HepG2 (cell line): Measurements from ENCODE around the gene ALDH2. TPM values are rescaled to one million over a fixed set of nuclear protein-coding genes. Genes with fewer than 3 reads are reported as not detected.

Experiments
- CBX5 ChIP-seq: sonication (generic); formaldehyde crosslinking; IDR thresholded peaks from 2 replicates; pipeline ENCODE4 v1.4.0; 2020; ENCODE audit warnings: missing genetic modification reagents, borderline replicate concordance
- EEA1 ChIP-seq: sonication (generic); formaldehyde crosslinking; IDR thresholded peaks from 2 replicates; pipeline ENCODE4 v1.5.1; 2020; ENCODE audit warnings: mild to moderate bottlenecking, missing genetic modification reagents, borderline replicate concordance
- FOXC1 ChIP-seq: sonication (generic); formaldehyde crosslinking; IDR thresholded peaks from 2 replicates; pipeline ENCODE4 v1.8.0; 2022; ENCODE audit warnings: mild to moderate bottlenecking, missing genetic modification reagents, borderline replicate concordance
- HDAC2 ChIP-seq: sonication (generic); formaldehyde crosslinking; IDR thresholded peaks from 2 replicates; pipeline ENCODE4 v1.4.0; 2020; ENCODE audit warnings: missing genetic modification reagents
- KDM6A ChIP-seq: IDR thresholded peaks from 2 replicates; pipeline ENCODE4 v1.6.1; 2016; ENCODE audit warnings: low read depth
- MAF1 ChIP-seq: sonication (generic); formaldehyde crosslinking; IDR thresholded peaks from 2 replicates; pipeline ENCODE4 v1.5.0; 2020; ENCODE audit warnings: missing genetic modification reagents, borderline replicate concordance
- PAF1 ChIP-seq: IDR thresholded peaks from 2 replicates; pipeline ENCODE4 v1.6.1; 2016; ENCODE audit warnings: missing genetic modification reagents, missing compliant biosample characterization
- PLRG1 ChIP-seq: fragments of 450-650 bp; conservative IDR thresholded peaks from 2 replicates; pipeline ENCODE4 v1.6.1; 2016
- POGZ ChIP-seq: sonication (generic); formaldehyde crosslinking; IDR thresholded peaks from 2 replicates; pipeline ENCODE4 v1.4.0; 2020; ENCODE audit warnings: mild to moderate bottlenecking, missing genetic modification reagents
- REPIN1 ChIP-seq: sonication (generic); formaldehyde crosslinking; IDR thresholded peaks from 2 replicates; pipeline ENCODE4 v1.8.0; 2022; ENCODE audit warnings: missing genetic modification reagents, low read depth, mild to moderate bottlenecking, borderline replicate concordance
- SATB2 ChIP-seq: sonication (generic); formaldehyde crosslinking; IDR thresholded peaks from 2 replicates; pipeline ENCODE4 v1.5.0; 2020; ENCODE audit warnings: missing genetic modification reagents
- SIN3A ChIP-seq: IDR thresholded peaks from 2 replicates; pipeline ENCODE4 v1.6.1; 2011; ENCODE audit warnings: low read depth, mild to moderate bottlenecking, control low read depth, low read length, borderline replicate concordance
- ZBTB3 ChIP-seq: sonication (generic); formaldehyde crosslinking; IDR thresholded peaks from 2 replicates; pipeline ENCODE4 v1.4.0; 2020; ENCODE audit warnings: low read depth, mild to moderate bottlenecking, moderate library complexity, missing genetic modification reagents, borderline replicate concordance
- ZMYM4 ChIP-seq: sonication (generic); formaldehyde crosslinking; IDR thresholded peaks from 2 replicates; pipeline ENCODE4 v1.8.1; 2023; ENCODE audit warnings: mild to moderate bottlenecking, missing genetic modification reagents
- ZNF263 ChIP-seq: sonication (generic); formaldehyde crosslinking; IDR thresholded peaks from 2 replicates; pipeline ENCODE4 v1.4.0; 2020; ENCODE audit warnings: missing genetic modification reagents
- ZNF30 ChIP-seq: sonication (generic); formaldehyde crosslinking; IDR thresholded peaks from 2 replicates; pipeline ENCODE4 v1.5.0; 2020; ENCODE audit warnings: mild to moderate bottlenecking, missing genetic modification reagents
- ZNF335 ChIP-seq: sonication (generic); formaldehyde crosslinking; IDR thresholded peaks from 2 replicates; pipeline ENCODE4 v1.4.0; 2020; ENCODE audit warnings: missing genetic modification reagents
- ZNF446 ChIP-seq: sonication (generic); formaldehyde crosslinking; IDR thresholded peaks from 2 replicates; pipeline ENCODE4 v1.5.0; 2020; ENCODE audit warnings: mild to moderate bottlenecking, missing genetic modification reagents
- ZNF460 ChIP-seq: sonication (generic); formaldehyde crosslinking; IDR thresholded peaks from 2 replicates; pipeline ENCODE4 v1.5.1; 2020; ENCODE audit warnings: missing genetic modification reagents, mild to moderate bottlenecking, borderline replicate concordance
- ZNF550 ChIP-seq: sonication (generic); formaldehyde crosslinking; IDR thresholded peaks from 2 replicates; pipeline ENCODE4 v1.4.0; 2020; ENCODE audit warnings: mild to moderate bottlenecking, missing genetic modification reagents, borderline replicate concordance
- ZNF619 ChIP-seq: sonication (generic); formaldehyde crosslinking; IDR thresholded peaks from 2 replicates; pipeline ENCODE4 v1.4.0; 2020; ENCODE audit warnings: mild to moderate bottlenecking, missing genetic modification reagents
- ZNF720 ChIP-seq: sonication (generic); formaldehyde crosslinking; IDR thresholded peaks from 2 replicates; pipeline ENCODE4 v1.4.0; 2020; ENCODE audit warnings: missing genetic modification reagents
- ZNF781 ChIP-seq: sonication (generic); formaldehyde crosslinking; IDR thresholded peaks from 2 replicates; pipeline ENCODE4 v1.5.1; 2020; ENCODE audit warnings: borderline replicate concordance, mild to moderate bottlenecking, missing genetic modification reagents; ENCODE audit errors: not compliant biosample characterization
- ZNF790 ChIP-seq: sonication (generic); formaldehyde crosslinking; IDR thresholded peaks from 2 replicates; pipeline ENCODE4 v1.8.0; 2022; ENCODE audit warnings: missing genetic modification reagents, mild to moderate bottlenecking, borderline replicate concordance
- ZSCAN21 ChIP-seq: sonication (generic); formaldehyde crosslinking; IDR thresholded peaks from 2 replicates; pipeline ENCODE4 v1.8.0; 2022; ENCODE audit warnings: mild to moderate bottlenecking, missing genetic modification reagents, moderate library complexity, borderline replicate concordance
- polyA plus RNA-seq, 8 experiments: library from polyadenylated mRNA; depleted of rRNA in 3 of 8; stranded (reverse) in 7 of 8; unstranded in 1 of 8; fragments of >200 nt; fragmentation: Illumina TruSeq in 4 of 8; extraction: Trizol in 4 of 8; gene quantifications; 2 replicates each; pipeline versions ENCODE4 v1.2.1 to v1.2.3, GENCODE V29; 2011 to 2016; ENCODE audit warnings: low read depth in 4 of 8, missing spikeins in 1 of 8, mixed read lengths in 1 of 8; ENCODE audit not compliant: insufficient read depth in 1 of 8
- total RNA-seq, 5 experiments: library from RNA; depleted of rRNA; stranded (reverse); fragments of >200 nt; fragmentation: Illumina TruSeq; extraction: Trizol; gene quantifications; 2 replicates each; pipeline ENCODE4 v1.2.3, GENCODE V29; 2016; ENCODE audit warnings: low read depth in 1 of 5
- TF ChIP-seq, protein P1 (sequence below): sonication (generic); formaldehyde crosslinking; IDR thresholded peaks from 2 replicates; pipeline ENCODE4 v1.8.0; 2022; ENCODE audit warnings: mild to moderate bottlenecking, missing genetic modification reagents
- TF ChIP-seq, protein P2 (sequence below): sonication (generic); formaldehyde crosslinking; IDR thresholded peaks from 2 replicates; pipeline ENCODE4 v1.9.0; 2021; ENCODE audit warnings: missing genetic modification reagents, mild to moderate bottlenecking, borderline replicate concordance

The ALDH2 gene
- total and polyA plus RNA-seq, 2 of the 13 experiments (the other 11 are each of a cell fraction or from before 2014, with no cell fraction given): 78.8 to 103 TPM

DNA sequence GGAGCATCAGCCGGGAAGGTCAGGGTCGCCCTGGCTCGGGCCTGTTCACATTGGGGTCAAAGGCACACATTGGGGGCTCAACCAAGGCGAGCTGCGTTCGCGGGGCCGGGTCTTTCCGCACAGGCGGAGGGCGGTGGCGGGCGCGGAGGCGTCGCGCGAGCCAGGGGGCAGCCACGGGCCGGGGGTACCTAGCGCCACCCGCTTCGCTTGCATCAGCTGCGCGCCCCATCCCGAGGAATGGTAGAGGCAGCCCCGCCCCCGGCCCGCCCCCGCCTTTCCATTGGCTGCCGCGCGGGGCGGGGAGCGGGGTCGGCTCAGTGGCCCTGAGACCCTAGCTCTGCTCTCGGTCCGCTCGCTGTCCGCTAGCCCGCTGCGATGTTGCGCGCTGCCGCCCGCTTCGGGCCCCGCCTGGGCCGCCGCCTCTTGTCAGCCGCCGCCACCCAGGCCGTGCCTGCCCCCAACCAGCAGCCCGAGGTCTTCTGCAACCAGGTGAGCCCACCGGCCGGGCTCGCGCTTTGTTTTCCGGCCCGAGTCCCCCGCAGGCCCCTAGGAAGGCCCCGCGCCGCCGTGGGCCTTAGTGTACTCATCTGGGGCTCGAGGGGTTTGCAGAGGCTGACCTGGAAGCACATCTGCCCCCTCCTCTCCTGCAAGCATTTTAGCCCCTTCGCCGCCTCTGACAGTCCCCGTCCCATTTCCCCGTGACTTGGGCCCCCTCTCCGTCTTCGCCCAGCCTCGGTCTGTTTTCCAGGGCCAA is at the start of gene ALDH2 (continued):
- peak; percentile 89; the same call in 1 of the 2 replicates for TF ChIP-seq MAF1
- no peak for TF ChIP-seq ZNF720 (CRISPR knock-in tag)
- TF ChIP-seq SIN3A: peak; percentile 42; the same call in 1 of the 2 replicates
- TF ChIP-seq PLRG1: no peak
- TF ChIP-seq ZNF335: no peak
- TF ChIP-seq ZNF790 (CRISPR knock-in tag): peak; percentile 84; the same call in 1 of the 2 replicates
- no peak for TF ChIP-seq ZNF30 (CRISPR knock-in tag)
- TF ChIP-seq ZNF460 (CRISPR knock-in tag): no peak
- TF ChIP-seq ZNF619 (CRISPR knock-in tag): 0 out of 2 replicates have a peak, but pooled peaks have one; percentile 74
- TF ChIP-seq ZNF550: no peak
- peak; percentile 74; the same call in 1 of the 2 replicates for TF ChIP-seq ZNF446
- TF ChIP-seq FOXC1: no peak; the same call in 1 of the 2 replicates
- no peak for TF ChIP-seq KDM6A (CRISPR knock-in tag)
- TF ChIP-seq POGZ (CRISPR knock-in tag): peak; percentile 33; the same call in 1 of the 2 replicates
- TF ChIP-seq, protein P1, sequence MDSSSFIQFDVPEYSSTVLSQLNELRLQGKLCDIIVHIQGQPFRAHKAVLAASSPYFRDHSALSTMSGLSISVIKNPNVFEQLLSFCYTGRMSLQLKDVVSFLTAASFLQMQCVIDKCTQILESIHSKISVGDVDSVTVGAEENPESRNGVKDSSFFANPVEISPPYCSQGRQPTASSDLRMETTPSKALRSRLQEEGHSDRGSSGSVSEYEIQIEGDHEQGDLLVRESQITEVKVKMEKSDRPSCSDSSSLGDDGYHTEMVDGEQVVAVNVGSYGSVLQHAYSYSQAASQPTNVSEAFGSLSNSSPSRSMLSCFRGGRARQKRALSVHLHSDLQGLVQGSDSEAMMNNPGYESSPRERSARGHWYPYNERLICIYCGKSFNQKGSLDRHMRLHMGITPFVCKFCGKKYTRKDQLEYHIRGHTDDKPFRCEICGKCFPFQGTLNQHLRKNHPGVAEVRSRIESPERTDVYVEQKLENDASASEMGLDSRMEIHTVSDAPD (CRISPR knock-in tag): no peak
- TF ChIP-seq PAF1 (CRISPR knock-in tag): no peak
- TF ChIP-seq ZNF781 (CRISPR knock-in tag): peak; percentile 42
- no peak for TF ChIP-seq ZBTB3
- TF ChIP-seq, protein P2, sequence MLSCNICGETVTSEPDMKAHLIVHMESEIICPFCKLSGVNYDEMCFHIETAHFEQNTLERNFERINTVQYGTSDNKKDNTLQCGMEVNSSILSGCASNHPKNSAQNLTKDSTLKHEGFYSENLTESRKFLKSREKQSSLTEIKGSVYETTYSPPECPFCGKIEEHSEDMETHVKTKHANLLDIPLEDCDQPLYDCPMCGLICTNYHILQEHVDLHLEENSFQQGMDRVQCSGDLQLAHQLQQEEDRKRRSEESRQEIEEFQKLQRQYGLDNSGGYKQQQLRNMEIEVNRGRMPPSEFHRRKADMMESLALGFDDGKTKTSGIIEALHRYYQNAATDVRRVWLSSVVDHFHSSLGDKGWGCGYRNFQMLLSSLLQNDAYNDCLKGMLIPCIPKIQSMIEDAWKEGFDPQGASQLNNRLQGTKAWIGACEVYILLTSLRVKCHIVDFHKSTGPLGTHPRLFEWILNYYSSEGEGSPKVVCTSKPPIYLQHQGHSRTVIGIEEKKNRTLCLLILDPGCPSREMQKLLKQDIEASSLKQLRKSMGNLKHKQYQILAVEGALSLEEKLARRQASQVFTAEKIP: no peak
- no peak; the same call in 1 of the 2 replicates for TF ChIP-seq ZSCAN21 (CRISPR knock-in tag)
- peak; percentile 66; the same call in 1 of the 2 replicates for TF ChIP-seq ZMYM4
- no peak for TF ChIP-seq ZNF263
- TF ChIP-seq EEA1 (CRISPR knock-in tag): no peak
- no peak for TF ChIP-seq SATB2 (CRISPR knock-in tag)
- TF ChIP-seq CBX5 (CRISPR knock-in tag): peak; percentile 48; the same call in 1 of the 2 replicates
- peak; percentile 63; the same call in 1 of the 2 replicates for TF ChIP-seq REPIN1 (CRISPR knock-in tag)
- peak; percentile 22 for TF ChIP-seq HDAC2 (CRISPR knock-in tag)
